ENCODE data around the gene TOLLIP. TPM values are rescaled to one million over a fixed set of nuclear protein-coding genes. Genes with fewer than 3 reads are reported as not detected.

TOLLIP gene
- polyA plus RNA-seq, 5 donors, result 19.3 to 34.1 (median 25.0) TPM

DNA sequence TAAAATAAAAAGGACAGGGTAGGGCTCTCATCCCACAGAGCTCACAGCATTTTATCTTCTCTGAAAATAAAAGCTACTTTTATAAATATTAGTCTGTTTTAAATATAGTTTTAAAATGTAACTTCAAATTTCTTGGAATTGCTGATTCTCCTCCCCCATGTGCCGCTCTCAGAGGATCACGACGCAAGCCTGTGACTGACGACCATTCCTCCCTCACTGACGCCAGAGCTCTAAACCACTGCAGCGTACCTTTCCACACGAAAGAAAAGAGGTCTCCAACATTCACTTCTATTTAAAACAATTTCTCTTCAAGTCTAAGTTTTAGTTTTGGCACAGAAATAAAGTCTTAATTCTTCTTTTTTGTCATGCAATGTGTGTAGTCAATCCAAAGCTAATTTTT lies 9.3 kb downstream of the TOLLIP start:
- no peak for DNase-seq

DNA sequence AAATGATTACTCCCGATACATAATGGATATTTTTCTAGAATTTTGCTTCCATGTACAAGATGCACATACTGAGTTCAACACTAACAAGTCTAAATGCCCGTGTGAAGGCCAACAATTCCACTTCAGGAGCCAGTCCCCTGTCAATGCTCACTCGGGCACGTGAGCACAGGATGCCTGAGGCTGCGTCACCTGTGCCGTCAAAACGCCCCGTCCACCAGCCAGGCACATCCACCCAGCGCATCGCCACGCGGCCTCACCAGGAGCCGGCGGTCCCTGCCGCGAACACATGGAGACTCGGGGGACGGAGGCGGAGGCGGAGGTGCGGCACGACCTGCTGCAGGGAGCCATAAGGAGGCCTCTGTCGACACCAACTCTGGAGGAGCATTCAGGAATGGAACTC lies 9.8 kb downstream of the TOLLIP start:
- no peak for DNase-seq

- peak; percentile 65 to 75 for DNase-seq
Observed at GRCh38 chr11:1298695-1299492, 10.5 kb downstream of the TOLLIP start.

GRCh38 chr11:1297576-1298473 lies 11.6 kb downstream of the TOLLIP start:
- no peak for DNase-seq

DNA sequence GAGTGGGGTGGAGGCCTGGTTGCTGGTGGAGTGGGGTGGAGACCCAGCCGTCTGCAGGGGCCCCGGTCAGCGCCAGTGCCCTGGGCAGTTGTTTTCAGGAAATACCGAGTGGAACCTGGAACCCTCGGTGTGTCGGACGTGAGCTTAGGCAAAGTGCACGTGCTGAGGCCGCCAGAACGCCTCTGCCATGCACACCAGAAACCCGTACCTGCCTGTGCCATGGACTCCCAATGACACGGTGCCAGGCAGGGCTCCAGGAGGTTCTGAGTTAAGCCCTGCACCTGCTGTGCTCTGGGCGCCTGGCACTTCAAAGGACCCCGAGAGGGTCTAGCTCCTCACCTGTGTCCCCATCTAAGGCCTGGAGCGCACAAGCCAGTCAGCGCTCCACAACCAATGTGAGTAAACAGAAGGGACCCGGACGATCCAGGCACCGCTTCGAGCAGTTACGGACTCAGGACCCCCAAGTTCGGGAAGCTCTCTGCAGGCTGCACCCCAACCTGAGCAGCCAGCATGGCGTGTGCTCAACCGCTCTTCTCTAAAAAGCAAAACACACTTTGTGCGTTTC lies 12.3 kb downstream of the TOLLIP start:
- no peak for DNase-seq

DNA sequence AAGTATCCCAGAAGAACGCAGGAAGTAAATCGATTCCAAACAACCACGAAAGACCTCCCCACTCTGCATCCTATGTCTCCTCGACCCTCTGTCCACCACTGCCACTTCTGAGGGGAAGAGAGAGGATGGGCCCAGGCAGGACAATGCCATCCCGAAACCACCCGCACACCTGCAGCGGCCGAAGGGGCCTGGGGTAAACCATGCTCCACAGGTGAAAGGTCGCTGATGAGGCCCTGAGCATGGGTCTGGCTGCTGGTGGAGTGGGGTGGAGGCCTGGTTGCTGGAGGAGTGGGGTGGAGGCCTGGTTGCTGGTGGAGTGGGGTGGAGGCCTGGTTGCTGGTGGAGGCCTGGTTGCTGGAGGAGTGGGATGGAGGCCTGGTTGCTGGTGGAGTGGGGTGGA lies 13.1 kb downstream of the TOLLIP start:
- DNase-seq, result no peak

DNA sequence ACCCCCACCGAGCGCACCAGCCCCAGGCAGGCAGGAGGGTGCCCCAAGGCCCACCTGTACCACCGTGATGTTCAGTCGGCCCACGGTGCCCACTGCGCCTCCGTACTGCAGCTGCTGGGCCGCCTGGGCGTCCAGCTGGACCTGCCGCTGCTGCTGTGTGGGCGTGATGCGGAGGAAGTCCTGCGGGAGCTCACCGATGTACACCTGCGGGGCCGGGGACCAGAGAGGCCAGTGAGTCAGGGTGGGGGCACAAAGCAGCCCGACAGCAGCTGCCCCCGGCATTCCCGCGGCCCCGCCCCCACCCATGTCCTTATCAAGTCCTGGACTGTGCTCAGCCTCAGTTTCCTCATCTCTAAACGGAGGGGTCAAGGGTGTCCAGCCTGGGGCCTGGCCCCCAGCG lies 13.8 kb downstream of the TOLLIP start:
- no peak for DNase-seq

DNA sequence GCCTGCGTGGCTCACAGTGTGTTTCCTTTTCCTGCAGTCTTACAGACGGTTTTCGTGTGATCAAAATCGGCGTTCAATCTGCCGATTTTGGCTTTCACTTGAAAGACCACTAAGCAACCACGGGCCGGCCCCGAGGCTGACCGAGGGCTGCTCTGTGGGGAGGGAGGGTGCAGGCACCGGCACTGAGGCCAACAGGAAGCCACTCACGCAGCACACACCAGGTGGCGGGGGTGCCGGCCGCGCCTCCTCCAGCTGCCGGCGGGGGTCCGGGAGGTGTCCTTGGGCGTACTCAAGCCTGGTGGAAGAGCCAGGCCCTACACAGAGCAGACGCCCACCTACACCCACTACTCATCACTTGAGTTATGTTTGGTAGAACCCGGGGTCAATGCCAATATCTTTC lies 14.3 kb downstream of the TOLLIP start:
- no peak for DNase-seq

GRCh38 chr11:1293619-1294015 lies 15.8 kb downstream of the TOLLIP start:
- DNase-seq, result no peak

DNA sequence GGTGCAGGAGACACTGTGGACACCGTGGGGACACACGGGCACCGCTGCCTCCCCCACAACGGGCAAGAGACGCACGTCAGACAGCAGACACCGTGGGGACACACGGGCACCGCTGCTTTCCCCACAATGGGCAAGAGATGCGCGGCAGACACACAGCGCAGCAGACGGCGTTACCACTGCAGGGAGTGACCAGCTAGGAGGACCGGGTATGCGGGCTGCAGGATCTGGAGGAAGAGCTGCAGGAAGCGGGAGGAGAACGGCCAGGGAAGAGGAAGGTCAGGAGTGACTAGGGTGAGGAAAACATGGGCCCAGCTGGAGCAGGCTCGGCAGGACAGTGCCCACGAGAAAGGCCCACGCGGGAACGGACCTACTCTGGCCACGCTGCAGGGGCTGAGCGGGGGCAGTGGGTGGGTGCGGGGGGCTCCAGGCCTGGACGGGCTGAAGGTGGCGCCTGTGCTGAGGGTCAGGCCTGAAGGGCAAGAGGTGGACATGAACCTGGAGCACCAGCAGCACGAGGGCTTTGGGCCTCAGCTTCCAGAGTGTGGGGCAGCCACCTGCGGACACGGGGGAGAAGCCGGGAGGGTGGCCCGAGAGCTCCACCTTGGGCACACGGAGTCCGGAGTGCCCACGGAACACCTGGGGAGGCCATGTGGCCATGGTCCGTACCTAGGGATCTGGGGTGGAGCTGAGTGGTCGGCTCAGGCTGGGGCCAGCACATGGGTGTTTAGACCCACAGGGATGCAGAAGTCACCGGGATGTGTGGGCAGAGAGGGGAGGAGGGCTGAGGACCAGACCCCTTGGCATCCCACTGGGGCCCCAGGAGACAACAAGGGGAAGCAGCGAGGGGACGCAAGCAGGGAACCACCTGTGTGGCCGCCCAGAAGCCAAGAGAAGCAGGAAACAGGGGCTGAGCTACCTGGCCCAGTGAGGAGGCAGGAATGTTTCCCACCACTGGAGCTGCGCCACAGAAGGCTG lies 16.5 kb downstream of the TOLLIP start:
- DNase-seq, result no peak

GRCh38 chr11:1292018-1292643 lies 17.3 kb downstream of the TOLLIP start:
- DNase-seq, result no peak

DNA sequence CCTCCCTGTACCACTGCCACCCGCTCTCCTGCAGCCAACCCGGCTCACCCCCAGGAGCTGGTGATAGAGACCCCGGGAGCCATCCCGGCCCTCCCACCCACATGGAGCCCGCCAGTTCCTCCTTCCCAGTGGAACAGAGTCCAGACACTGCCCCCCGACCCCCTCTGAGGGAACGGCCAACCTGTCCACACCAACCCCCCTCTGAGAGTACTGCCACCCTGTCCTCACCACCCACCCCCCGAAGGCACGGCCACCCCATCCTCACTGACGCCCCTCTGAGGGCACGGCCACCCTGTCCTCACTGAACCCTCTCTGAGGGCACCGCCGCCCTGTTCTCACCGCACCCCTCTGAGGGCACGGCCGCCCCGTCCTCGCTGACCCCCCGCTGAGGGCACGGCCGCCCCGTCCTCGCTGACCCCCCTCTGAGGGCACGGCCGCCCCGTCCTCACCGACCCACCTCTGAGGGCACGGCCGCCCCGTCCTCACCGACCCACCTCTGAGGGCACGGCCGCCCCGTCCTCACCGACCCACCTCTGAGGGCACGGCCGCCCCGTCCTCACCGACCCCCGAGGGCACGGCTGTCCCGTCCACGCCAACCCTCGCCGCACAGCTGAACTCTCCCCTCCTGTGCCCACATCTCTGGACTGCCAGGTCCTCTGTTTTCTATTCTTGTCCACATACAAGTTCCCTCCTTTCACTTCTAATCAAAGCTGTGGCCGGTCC lies 18.0 kb downstream of the TOLLIP start:
- DNase-seq, result no peak

DNA sequence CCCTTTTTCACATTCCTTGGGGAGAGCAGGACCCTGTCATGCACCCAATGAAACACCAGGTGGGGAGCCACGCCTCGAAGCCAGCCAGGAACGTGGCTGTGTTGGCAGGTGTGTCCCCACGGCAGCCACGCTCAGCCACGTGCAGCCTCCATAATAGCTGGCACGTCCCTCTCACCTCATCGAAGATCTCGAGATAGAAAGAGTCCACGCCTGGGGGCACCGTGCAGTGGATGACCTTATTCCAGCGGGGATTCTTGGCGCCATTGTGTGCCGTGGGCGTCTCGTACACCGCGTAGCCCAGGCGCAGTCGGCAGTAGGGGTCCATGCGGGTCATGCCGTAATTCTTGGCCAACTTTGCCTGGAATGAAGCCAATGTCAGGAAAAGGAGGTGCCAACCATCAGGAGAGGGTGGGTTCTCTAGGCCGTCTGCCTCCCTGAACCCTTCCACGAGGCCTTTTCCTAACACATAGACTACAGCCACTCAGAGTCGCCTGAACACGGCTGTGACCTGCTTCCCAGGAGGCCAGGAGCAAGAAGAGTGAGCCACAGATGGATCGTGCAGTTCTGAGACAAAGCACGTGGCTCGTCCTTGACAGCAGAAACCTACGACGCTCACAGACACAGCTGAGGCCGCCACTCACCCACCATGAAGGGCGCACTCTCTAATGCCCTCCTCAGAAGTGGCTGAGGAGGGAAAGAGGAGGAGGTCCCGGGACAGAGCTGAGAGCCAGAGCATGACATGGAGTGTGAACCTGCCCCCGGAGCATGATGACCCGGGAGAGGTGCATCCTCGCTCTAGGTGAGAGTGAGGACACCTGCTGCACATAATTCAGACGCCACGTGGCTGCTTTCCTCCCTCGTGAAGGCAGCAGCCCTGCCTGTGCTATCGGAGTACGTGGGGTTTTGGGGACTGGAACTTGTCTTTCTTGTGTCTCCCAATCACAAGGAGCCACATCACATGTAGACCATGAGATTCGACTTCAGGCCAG lies 19.1 kb downstream of the TOLLIP start:
- DNase-seq, result no peak

DNA sequence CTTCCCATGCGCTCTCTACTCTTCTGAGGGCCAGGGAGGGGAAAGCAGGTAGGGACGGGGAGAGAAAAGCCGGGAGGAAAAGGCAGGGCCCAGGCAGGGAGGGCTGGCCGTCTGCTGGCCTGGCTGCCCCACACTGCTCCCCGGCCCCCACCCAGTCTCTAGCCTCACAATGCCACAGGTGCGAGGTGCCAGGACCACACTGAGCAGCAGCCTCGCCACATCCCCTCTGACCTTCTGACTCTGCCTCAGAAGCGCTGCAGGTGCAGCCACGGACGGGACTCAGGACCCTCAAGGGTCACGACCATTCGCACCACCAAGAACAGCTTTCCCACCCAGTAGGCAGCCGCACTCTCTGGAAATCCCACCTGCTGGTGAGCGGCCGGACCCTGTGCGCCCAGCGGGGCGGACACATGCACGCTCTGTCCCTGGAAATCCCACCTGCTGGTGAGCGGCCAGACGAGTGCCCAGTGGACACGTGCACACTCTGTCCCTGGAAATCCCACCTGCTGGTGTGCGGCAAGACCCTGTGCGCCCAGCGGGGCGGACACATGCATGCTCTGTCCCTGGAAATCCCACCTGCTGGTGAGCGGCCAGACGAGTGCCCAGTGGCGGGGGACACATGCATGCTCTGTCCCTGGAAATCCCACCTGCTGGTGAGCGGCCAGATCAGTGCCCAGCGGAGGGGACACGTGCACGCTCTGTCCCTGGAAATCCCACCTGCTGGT lies 20.1 kb downstream of the TOLLIP start:
- no peak for DNase-seq

- DNase-seq, result no peak
Observed at GRCh38 chr11:1288426-1289151, 20.8 kb downstream of the TOLLIP start.

DNA sequence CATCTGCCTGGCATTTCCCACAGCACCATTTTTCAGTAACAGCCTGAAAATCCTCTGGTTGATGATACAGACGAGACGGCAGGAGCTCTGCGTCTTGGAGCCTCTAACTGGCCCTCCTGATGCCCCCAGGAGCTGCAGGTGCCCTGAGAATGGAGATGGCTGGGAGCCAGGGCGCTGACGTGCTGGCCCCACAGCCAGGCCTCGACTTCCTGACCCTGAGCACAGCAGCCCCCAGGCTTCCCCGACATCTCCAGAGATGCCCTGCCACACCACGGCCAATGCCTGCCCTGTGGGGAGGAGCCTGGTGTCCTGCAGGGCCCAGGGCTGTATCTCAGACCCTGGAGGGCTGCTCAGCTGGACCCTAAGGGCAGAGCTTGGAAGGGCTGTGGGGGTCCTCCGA lies 21.5 kb downstream of the TOLLIP start:
- no peak for DNase-seq

GRCh38 chr11:1285876-1286275 lies 23.6 kb downstream of the TOLLIP start:
- DNase-seq, result no peak
